HG02938 (cell line): ENCODE results near the gene ALG6.
"Not testable (repeated sequence)": the region's sequence is repeated elsewhere in the genome, so short reads cannot be mapped to it uniquely, and the experiment has no call there.

ENCODE experiments used
- ATAC-seq: cut with Tn5 transposase; IDR thresholded peaks from one replicate; pipeline ENCODE4 v1.9.1; 2021; ENCODE audit warnings: mild to moderate bottlenecking, moderate library complexity; ENCODE audit not compliant: unreplicated experiment

The ALG6 gene

GRCh38 chr1:63328122-63328521 lies 39.3 kb upstream of the ALG6 start:
- no peak for ATAC-seq

- ATAC-seq, result no peak
These were observed 38.6 kb upstream of the ALG6 start for GRCh38 chr1:63328781-63329180.

DNA sequence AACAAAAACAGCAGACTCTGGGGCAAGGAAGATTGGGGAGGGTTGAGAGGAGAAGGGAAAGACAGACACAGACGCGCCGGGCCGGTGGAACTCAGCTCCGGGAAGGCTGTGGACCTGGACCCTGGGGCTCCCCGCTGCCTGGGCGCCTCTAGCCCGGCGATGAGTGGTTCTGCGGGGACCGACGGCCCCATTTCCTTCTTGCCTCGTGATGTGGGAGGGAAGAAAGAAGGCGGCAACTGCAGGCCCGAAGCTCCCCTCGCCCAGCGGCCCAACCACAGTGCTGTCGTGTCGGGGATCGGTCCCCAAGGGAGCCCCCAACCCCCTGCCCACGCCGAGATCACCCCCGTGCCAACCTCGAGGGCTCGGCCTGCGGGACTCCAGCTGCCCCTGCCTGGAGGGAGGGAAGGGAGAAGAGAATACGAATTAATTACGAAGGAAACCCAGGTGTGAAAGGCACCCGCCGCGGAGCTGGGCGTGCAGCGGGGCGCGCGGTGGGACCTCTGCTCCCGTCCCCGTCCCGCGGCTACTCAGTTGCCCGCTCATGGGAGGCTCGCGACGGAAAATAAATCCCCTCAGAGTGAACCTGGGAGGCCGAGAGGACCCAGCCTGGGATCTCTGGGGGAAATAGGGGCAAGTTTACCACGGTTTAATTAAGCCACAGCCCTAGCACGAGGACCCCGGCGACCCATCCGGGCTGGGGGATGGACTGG lies 37.7 kb upstream of the ALG6 start:
- no peak for ATAC-seq

DNA sequence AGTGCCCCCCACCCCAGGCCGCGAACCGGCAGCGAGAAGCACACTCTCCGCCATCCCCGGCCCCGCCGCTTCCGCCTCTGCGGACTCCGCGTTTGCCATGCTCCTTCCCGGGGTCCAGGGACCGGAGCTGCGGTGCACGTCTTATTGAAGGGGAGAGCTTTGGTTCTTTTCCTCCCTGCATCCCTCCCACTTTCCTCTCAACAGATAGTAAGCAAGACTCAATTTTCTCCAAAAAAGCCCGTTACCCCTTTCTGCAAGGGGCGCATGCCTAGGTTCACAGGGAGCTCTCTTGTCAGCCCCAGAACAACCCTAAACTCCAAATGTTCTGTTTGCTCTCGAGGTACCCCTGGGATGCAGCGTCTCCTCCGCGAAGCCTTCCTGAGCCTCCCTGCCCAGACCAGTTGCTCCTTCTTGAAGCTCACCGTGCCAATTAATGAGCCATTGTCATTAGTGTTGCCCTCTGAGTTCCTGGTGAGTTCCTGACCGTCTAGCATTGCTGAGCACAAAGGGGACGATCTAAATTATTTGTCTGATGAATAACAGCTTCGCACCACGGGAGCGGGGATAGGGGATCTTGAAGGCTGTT lies 37.0 kb upstream of the ALG6 start:
- ATAC-seq, result no peak

DNA sequence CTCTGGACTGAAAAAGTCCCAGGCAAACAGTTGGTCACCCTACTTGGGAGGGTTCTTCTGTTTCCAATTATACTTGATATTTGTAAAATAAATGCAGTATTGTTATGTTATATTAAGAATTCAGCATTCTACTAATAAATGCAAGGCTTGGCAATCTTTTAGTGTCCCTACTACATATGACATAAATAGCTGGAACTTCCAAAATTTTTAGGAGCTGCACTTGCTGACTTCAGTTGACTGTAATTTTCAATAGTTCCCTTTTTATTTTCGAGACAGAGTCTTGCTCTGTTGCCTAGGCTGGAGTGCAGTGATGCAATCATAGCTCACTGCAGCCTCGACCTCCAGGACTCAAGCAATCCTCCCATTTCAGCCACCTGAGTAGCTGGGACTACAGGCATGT lies 25.0 kb upstream of the ALG6 start:
- ATAC-seq, result no peak

DNA sequence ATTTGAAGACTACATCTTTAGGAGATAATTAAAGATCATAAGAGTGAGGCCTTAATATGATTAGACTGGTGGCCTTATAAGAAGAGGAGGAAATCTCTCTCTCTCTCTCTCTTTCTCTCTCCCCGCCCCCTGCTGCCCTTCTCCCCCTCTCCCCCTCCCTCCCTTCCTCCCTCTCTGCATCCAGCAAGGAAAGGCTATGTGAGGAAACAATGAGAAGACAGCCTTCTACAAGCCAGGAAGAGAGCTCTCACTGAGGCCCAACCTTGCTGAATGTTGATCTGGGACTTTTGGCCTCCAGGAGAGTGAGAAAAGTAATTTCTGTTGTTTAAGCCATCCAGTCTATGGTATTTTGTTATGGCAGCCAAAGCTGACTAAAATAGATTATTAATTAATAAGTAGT lies 23.5 kb upstream of the ALG6 start:
- no peak for ATAC-seq

DNA sequence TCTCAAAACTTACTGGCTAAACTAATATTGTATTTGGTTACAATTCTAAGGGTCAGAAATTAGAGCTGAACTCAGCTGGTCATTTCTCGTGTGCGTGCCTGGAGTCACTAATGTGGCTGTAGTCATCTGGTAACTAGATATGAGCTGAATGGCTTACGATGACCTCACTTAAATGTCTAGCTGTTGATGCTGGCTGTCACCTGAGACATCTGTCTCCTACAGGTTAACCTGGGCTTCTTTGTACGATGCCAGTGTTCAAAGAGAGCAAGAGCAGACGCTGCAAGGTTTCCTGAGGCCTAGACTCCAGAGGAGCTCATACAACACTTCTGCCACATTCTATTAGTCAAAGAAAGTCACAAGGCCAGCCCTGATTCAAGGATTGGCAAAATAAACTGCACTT lies 17.1 kb upstream of the ALG6 start:
- ATAC-seq, result no peak

DNA sequence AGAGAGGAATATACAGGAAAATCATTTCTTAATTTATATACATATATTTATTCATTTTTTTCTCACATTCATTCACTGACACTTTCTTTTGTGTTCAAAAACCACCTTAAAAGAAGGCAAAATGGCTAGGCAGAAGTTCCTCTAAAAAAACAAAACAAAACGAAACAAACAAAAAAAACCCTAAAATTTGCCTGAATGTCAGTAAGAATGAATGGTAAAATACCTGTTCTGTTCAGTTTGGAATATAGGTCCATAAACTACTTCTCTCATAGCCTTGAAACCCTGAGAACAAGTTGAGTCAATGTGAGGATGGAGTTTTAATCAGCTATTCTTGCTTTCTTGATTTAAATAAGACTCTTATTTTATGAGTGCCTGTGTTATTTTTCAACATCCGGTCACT lies 14.7 kb upstream of the ALG6 start:
- ATAC-seq, result no peak

- not testable (repeated sequence) for ATAC-seq
These were observed 11.2 kb upstream of the ALG6 start for GRCh38 chr1:63356234-63356633.

DNA sequence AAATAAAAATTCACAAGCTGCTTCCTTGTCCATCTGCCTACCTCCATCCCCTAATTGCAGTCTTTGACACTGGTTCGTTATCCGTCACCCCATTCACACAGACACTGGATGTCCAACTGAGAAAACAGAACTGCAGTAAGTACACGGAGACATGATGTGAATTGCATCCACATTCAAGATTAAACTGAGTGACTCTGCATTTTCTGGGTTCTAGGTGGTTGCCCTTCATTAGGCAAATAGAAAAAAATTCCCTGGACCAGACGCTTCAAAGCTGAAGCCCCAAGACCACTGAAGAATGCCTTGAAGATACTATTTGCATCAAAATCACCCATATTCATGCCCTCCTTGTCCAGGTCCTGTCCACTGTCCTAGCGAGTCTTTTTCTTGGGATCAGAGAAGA lies 7.9 kb upstream of the ALG6 start:
- ATAC-seq, result no peak

DNA sequence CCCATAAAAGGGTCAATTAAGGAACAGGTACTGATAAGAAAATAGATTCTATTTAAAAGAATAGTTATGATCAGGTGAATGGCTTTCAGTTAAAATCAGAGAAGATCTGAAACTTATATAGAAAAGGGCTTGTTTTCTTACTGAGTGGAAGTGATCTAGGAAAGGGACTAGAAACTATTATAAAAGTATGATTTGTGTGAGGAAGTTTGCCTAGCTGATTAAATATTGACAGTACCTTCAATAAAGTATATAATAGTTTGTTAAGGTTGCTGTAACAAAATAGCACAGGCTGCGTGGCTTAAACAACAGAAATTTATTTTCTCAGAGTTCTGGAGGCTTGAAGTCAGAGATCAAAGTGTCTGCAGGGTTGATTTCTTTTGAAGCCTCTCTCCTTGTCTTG lies 5.4 kb upstream of the ALG6 start:
- ATAC-seq, result no peak

DNA sequence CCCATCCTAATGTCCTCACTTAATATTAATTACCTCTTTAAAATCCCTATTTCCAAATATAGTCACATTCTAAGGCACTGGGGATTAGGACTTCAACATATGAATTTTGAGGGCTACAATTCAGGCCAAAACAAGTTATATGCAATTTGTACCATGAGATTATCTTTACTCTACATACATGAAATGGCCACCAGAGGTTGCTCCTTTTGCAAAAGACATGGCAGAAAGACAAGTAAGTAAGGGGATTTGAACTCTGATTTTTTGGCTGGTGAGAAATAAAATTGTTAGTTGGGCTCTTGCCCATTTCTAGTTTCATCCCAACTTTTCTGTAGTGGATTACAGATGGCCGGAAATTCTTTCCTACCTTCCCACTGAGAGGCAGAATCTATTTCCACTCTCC lies 4.8 kb upstream of the ALG6 start:
- no peak for ATAC-seq

DNA sequence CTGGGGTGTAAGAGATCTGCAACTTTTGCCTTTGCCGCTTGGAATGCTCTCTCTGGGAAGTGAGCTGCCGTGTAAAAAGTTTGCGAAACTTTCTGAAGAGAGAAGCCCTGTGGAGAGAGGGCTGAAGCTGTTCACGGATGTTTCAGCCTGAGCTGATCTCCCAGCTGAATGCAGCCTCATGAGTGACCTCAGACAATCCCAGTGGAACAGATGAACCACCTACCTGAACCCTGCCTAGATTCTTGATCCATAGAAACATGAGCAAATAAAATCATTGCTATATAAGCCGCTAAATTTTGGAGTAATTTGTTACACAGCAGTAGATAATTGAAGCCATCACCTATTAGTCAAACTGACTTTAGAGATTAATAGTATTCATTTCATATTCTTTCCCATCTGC lies 4.4 kb upstream of the ALG6 start:
- no peak for ATAC-seq

DNA sequence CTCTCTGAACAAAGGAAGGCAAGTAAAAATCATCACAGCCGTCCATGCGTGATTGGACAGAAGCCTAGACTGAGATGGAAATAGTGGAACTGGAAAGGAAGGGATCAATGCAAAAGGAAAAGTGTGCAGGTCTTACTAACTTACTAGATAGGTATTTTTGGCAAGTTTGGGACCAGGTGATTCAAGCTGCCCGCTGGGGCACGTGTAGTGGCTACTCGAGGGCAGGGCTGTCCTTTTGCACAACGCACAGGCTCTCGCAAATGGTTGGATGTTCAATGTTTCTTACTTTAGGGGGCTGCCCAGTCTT lies 566 bp upstream of the ALG6 start:
- ATAC-seq, result no peak

- ATAC-seq, result peak; percentile 8
These were observed 704 bp downstream of the ALG6 start for GRCh38 chr1:63368131-63368530.

DNA sequence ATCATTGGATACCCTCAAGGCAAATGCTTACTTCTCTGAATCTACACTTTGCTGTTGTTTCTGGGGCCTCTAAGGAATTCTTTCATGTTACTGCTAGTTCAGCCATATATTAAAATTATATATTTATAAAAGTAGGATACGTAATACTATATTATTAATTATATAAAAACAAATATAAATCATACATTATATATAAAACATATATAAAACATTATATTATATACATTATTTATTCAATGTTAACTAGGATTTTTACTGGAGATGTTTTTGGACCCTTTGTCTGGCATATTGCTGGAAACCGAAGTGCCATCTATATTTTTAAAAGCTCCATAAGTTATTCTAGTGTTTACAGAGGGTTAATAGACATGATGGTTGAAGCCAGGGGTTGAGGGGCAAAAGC lies 12.2 kb downstream of the ALG6 start:
- ATAC-seq, result no peak

- ATAC-seq, result no peak
These were observed 14.3 kb downstream of the ALG6 start for GRCh38 chr1:63381741-63382140.

GRCh38 chr1:63401945-63402344 lies 34.5 kb downstream of the ALG6 start:
- ATAC-seq, result no peak

- ATAC-seq, result no peak
These were observed 36.0 kb downstream of the ALG6 start for GRCh38 chr1:63403386-63403785.

DNA sequence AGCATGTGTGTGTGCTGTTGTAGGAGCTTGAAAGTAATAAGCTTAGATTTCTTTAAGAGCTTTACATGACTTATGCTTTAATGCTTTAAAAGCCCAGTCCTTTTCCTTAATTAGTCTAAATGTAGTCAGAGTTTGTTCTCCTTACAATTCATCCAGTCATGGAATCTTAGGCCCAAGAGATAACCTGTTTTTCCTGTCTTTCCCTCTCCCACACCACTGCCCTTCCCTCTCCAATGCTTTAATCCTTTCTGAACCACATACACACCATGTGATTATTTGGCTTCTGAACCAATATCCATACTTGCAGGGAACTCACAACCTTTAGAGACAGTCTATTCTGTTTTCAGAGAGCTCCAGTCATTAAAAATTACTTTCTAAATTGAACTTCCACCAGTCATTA lies 37.6 kb downstream of the ALG6 start:
- no peak for ATAC-seq

DNA sequence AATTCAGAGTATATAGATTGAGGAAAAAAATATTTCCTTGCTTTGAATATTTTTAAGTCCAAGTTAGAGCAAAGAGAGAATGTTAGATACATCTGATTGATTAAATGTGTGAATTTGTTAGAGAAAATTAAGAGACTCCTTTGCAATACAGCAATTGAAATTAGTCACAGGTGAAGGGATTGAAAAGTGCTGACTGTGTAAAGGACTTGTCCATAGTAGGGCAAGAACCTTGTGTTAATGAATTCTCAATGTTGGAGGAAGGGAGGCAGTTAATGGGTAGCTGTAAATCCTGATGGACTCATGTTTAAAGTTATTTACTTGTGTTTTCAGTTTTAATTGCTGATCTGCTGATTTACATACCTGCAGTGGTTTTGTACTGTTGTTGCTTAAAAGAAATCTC lies 38.6 kb downstream of the ALG6 start:
- ATAC-seq, result no peak

DNA sequence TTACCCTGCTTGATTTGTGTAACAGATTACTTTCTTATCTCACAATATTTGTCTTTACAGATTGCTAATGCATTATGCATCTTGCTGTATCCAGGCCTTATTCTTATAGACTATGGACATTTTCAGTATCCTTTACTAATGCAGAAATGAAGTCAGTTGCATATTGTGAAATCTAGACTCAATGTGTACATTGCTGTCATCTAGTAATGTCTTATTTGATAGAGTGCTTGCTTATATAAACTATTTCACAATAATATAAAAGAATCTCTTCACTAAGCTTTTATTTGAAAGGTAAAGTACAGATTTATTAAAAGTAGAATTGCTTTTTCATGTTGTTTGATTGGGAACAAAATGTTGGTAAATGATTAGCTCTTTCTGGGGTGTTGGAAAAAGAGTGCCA lies 39.6 kb downstream of the ALG6 start:
- no peak for ATAC-seq

DNA sequence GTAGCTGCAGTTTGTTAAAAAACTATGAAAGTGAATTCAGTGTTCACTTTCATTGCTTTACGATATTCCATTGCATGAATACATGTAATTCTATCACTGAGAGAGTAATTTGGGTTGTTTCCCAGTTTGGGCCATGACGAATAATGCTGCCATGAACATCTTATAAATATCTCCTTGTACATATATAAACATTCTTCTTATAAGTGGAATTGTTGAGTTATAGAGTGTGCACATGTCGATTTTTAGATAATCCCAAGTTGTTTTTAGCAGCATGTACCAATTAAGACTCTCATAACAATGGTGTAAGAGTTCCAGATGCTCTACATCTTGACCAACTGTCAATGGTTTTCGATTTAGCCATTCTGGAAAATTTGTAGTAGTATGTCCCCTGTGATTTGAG lies 40.9 kb downstream of the ALG6 start:
- ATAC-seq, result no peak
